H1 (cell line): Measurements from ENCODE around the gene MAGI1. TPM values are rescaled to one million over a fixed set of nuclear protein-coding genes. Genes with fewer than 3 reads are reported as not detected.

Experiments
- CTCF ChIA-PET: fragments of 300-600 bp; sonication (Branson Sonifier 250); formaldehyde crosslinking; loops from one replicate; lab custom pipeline; 2021; ENCODE audit not compliant: partially characterized antibody; lab: Charles Lee
- POLR2A ChIA-PET: fragments of 300-600 bp; sonication (Branson Sonifier 250); formaldehyde crosslinking; loops from one replicate; lab custom pipeline; 2021; ENCODE audit warnings: inconsistent platforms; ENCODE audit not compliant: partially characterized antibody; lab: Charles Lee
- DNase-seq, 2 experiments: peaks; one replicate each; pipeline versions ENCODE4 v3.0.0 to v3.0.0-alpha.2; 2010 to 2022; ENCODE audit warnings: low spot score in 2 of 2, low read depth in 1 of 2, mixed read lengths in 1 of 2
- FAIRE-seq: peaks from 2 replicates; lab custom pipeline; 2011; peaks lifted over from hg19 to GRCh38; lab: Jason Lieb, UNC
- H2AFZ ChIP-seq: 2 replicates; pipeline ENCODE4 v1.8.1; 2012; ENCODE audit warnings: low read length, inconsistent platforms
- H2AK5ac ChIP-seq: 2 replicates; pipeline ENCODE4 v1.6.1; 2013; ENCODE audit warnings: low read depth, low read length
- H2BK120ac ChIP-seq: replicated peaks from 2 replicates; pipeline ENCODE3; 2013; ENCODE audit warnings: low read depth, low read length, inconsistent platforms
- H2BK12ac ChIP-seq: 2 replicates; pipeline ENCODE4 v1.6.1; 2013; ENCODE audit warnings: low read depth, low read length
- H2BK15ac ChIP-seq: 2 replicates; pipeline ENCODE4 v1.6.1; 2013; ENCODE audit warnings: low read length
- H2BK20ac ChIP-seq: 2 replicates; pipeline ENCODE4 v1.6.1; 2013; ENCODE audit warnings: low read length
- H2BK5ac ChIP-seq: 2 replicates; pipeline ENCODE4 v1.6.1; 2013; ENCODE audit warnings: low read depth, low read length
- H3K14ac ChIP-seq: 2 replicates; pipeline ENCODE4 v1.6.1; 2013; ENCODE audit warnings: inconsistent platforms; ENCODE audit not compliant: insufficient read length
- H3K18ac ChIP-seq: 2 replicates; pipeline ENCODE4 v1.6.1; 2013; ENCODE audit warnings: low read length; ENCODE audit errors: extremely low read depth
- H3K23ac ChIP-seq: 2 replicates; pipeline ENCODE4 v1.6.1; 2013; ENCODE audit warnings: inconsistent platforms; ENCODE audit not compliant: insufficient read length
- H3K23me2 ChIP-seq: 2 replicates; pipeline ENCODE4 v1.6.1; 2013; ENCODE audit warnings: low read depth, low read length
- H3K27ac ChIP-seq: 2 replicates; pipeline ENCODE4 v1.6.1; 2011; ENCODE audit warnings: low read depth, low read length, inconsistent platforms
- H3K27me3 ChIP-seq, 4 experiments: replicated peaks in 1 of 4; 1 replicate in 1 of 4; 2 replicates in 3 of 4; pipeline versions ENCODE4 v1.6.1 to v1.8.1; 2011 to 2013; ENCODE audit warnings: low read length in 3 of 4, mild to moderate bottlenecking in 3 of 4, inconsistent platforms in 2 of 4, mixed read lengths in 2 of 4, moderate library complexity in 1 of 4; ENCODE audit not compliant: control insufficient read depth in 3 of 4, insufficient read depth in 3 of 4; ENCODE audit errors: extremely low read depth in 1 of 4
- H3K36me3 ChIP-seq, 4 experiments: 2 replicates each; pipeline versions ENCODE4 v1.6.1 to v1.8.1; 2011 to 2013; ENCODE audit warnings: mild to moderate bottlenecking in 4 of 4, low read length in 3 of 4, moderate library complexity in 2 of 4, control low read depth in 1 of 4, inconsistent platforms in 1 of 4; ENCODE audit not compliant: insufficient read depth in 4 of 4, control insufficient read depth in 2 of 4
- H3K4ac ChIP-seq: replicated peaks from 2 replicates; pipeline ENCODE3; 2013; ENCODE audit warnings: low read length, low read depth, mixed read lengths, inconsistent platforms; ENCODE audit not compliant: insufficient read length
- H3K4me1 ChIP-seq, 4 experiments: replicated peaks in 1 of 4; 1 replicate in 1 of 4; 2 replicates in 3 of 4; pipeline versions ENCODE4 v1.6.1 to v1.8.1; 2011 to 2013; ENCODE audit warnings: low read length in 3 of 4, inconsistent platforms in 2 of 4, mixed read lengths in 1 of 4; ENCODE audit not compliant: insufficient read depth in 4 of 4, control insufficient read depth in 3 of 4
- H3K4me2 ChIP-seq, 2 experiments: 2 replicates each; pipeline versions ENCODE4 v1.6.1 to v1.8.1; 2011 to 2013; ENCODE audit warnings: low read depth in 2 of 2, low read length in 2 of 2, control low read depth in 1 of 2, inconsistent platforms in 1 of 2, mild to moderate bottlenecking in 1 of 2; ENCODE audit not compliant: insufficient read depth in 1 of 2
- H3K4me3 ChIP-seq, 4 experiments: fragments of 200-600, 300-600 bp in 1 of 4; sonication (generic), shearing (Covaris generic), sonication (Bioruptor Twin) in 1 of 4; 2 replicates each; pipeline versions ENCODE4 v1.5.1 to v1.8.1; 2011 to 2016; ENCODE audit warnings: low read length in 4 of 4, low read depth in 3 of 4, control low read depth in 2 of 4, inconsistent platforms in 2 of 4, mild to moderate bottlenecking in 2 of 4, mixed read lengths in 1 of 4, moderate library complexity in 1 of 4; ENCODE audit not compliant: insufficient read depth in 2 of 4; ENCODE audit errors: extremely low read depth in 1 of 4
- H3K56ac ChIP-seq: replicated peaks from 2 replicates; pipeline ENCODE3; 2013; ENCODE audit warnings: low read depth, mild to moderate bottlenecking, mixed read lengths, low read length, inconsistent platforms; ENCODE audit not compliant: insufficient read length
- H3K79me1 ChIP-seq: 2 replicates; pipeline ENCODE4 v1.6.1; 2013; ENCODE audit warnings: low read depth, low read length, control low read depth
- H3K79me2 ChIP-seq, 2 experiments: 2 replicates each; pipeline versions ENCODE4 v1.6.1 to v1.8.1; 2012 to 2013; ENCODE audit warnings: low read length in 2 of 2, mild to moderate bottlenecking in 2 of 2, inconsistent platforms in 1 of 2; ENCODE audit not compliant: insufficient read depth in 2 of 2, control insufficient read depth in 1 of 2
- H3K9ac ChIP-seq, 4 experiments: replicated peaks in 1 of 4; 1 replicate in 1 of 4; 2 replicates in 3 of 4; pipeline versions ENCODE4 v1.6.1 to v1.8.1; 2011 to 2013; ENCODE audit warnings: low read depth in 3 of 4, low read length in 3 of 4, control low read depth in 2 of 4, mild to moderate bottlenecking in 2 of 4, moderate library complexity in 2 of 4, inconsistent platforms in 1 of 4; ENCODE audit errors: extremely low read depth in 1 of 4
- H3K9me3 ChIP-seq, 2 experiments: 2 replicates each; pipeline versions ENCODE4 v1.6.1 to v1.8.1; 2012 to 2013; ENCODE audit warnings: mild to moderate bottlenecking in 2 of 2, moderate library complexity in 2 of 2, control low read depth in 1 of 2, inconsistent platforms in 1 of 2, low read depth in 1 of 2, low read length in 1 of 2, mixed read lengths in 1 of 2; ENCODE audit not compliant: insufficient read depth in 2 of 2
- H4K20me1 ChIP-seq, 2 experiments: replicated peaks in 1 of 2; 2 replicates each; pipeline versions ENCODE3 to v1.8.1; 2011 to 2013; ENCODE audit warnings: inconsistent platforms in 2 of 2, low read length in 2 of 2, mild to moderate bottlenecking in 1 of 2; ENCODE audit not compliant: insufficient read depth in 2 of 2, control insufficient read depth in 1 of 2
- H4K5ac ChIP-seq: 2 replicates; pipeline ENCODE4 v1.6.1; 2013; ENCODE audit warnings: low read length, low read depth, mixed read lengths, inconsistent platforms; ENCODE audit not compliant: insufficient read length
- H4K8ac ChIP-seq: 2 replicates; pipeline ENCODE4 v1.8.0; 2013; ENCODE audit warnings: mild to moderate bottlenecking, moderate library complexity, low read length, inconsistent platforms; ENCODE audit not compliant: insufficient read depth; ENCODE audit errors: extremely low read depth
- H4K91ac ChIP-seq: replicated peaks from 2 replicates; pipeline ENCODE3; 2013; ENCODE audit warnings: low read length, mixed read lengths, inconsistent platforms; ENCODE audit not compliant: insufficient read length
- CHD1 ChIP-seq: IDR thresholded peaks from 2 replicates; pipeline ENCODE4 v1.6.1; 2012; ENCODE audit warnings: low read depth, low read length, improper control_type of control experiment
- JUND ChIP-seq: IDR thresholded peaks from 2 replicates; pipeline ENCODE4 v1.6.1; 2011; ENCODE audit warnings: mild to moderate bottlenecking, improper control_type of control experiment, low read length
- RBBP5 ChIP-seq: IDR thresholded peaks from 2 replicates; pipeline ENCODE4 v1.7.1; 2012; ENCODE audit warnings: low read depth, mild to moderate bottlenecking, inconsistent platforms, low read length, moderate library complexity, borderline replicate concordance
- polyA plus RNA-seq, 7 experiments: library from polyadenylated mRNA; depleted of rRNA in 3 of 7; stranded (reverse) in 5 of 7; unstranded in 2 of 7; fragments of >200 nt in 5 of 7; fragments of 200-250 nt in 2 of 7; gene quantifications; 1 replicate in 5 of 7; 2 replicates in 1 of 7; 4 replicates in 1 of 7; pipeline versions ENCODE4 v1.2.1 to v1.2.3, GENCODE V29; 2011 to 2013; ENCODE audit warnings: missing spikeins in 2 of 7, mixed read lengths in 2 of 7
- total RNA-seq: library from RNA; stranded (reverse); fragmentation: NEBNext Ultra II Directional; extraction: Animal tissue kit (Norgen Biotek cat#: 25700); gene quantifications from 2 replicates; pipeline ENCODE4 v1.2.1, GENCODE V29; 2021
- TF ChIP-seq, protein P1 (sequence below): IDR thresholded peaks from 2 replicates; pipeline ENCODE4 v1.6.1; 2012; ENCODE audit warnings: inconsistent platforms
- TF ChIP-seq, protein P2 (sequence below): IDR thresholded peaks from 2 replicates; pipeline ENCODE4 v1.6.1; 2011; ENCODE audit warnings: low read length, improper control_type of control experiment

The MAGI1 gene
- total and polyA plus RNA-seq, 2 of the 8 experiments (the other 6 are each of a cell fraction or from before 2014, with no cell fraction given): 19.8 to 78.0 TPM

DNA sequence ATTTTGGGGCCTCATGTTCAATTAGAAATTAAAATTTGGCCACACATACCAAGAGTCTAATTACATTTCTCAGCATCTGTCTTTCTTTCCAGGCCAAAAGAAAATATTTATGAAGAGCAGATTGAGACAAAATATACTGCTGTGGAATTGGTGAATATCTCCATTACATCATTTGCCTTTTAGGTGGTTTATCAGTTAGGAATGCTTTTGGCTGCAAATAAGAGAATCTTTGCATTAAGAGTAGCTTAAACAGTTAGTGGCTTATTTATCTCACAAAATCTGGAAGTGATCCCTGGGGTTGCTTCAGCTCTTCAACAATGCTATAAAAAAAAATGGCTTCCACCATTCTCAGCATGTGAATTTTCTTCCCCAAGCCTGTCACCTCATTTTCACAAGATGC, 308.7 kb downstream of the MAGI1 start:
- H2BK12ac ChIP-seq: no peak overlapping the region
- H4K5ac ChIP-seq: no peak overlapping the region
- no peak overlapping the region for H3K9ac ChIP-seq
- no peak overlapping the region for H2AK5ac ChIP-seq
- H2BK5ac ChIP-seq: no peak overlapping the region
- DNase-seq: no peak
- no peak overlapping the region for H4K91ac ChIP-seq
- ChIA-PET CTCF (interaction anchor here (0.6 to 0.9 kb wide), 2 partner anchors 34 to 134 kb away, joined by 3 read pairs; no protein-coding TSS in a partner anchor), POLR2A (no interaction called here)
- H2BK20ac ChIP-seq: no peak overlapping the region
- TF ChIP-seq, protein P1, sequence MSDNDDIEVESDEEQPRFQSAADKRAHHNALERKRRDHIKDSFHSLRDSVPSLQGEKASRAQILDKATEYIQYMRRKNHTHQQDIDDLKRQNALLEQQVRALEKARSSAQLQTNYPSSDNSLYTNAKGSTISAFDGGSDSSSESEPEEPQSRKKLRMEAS: no peak
- TF ChIP-seq CHD1 (no peak), JUND (no peak), RBBP5 (no peak)
- TF ChIP-seq, protein P2, sequence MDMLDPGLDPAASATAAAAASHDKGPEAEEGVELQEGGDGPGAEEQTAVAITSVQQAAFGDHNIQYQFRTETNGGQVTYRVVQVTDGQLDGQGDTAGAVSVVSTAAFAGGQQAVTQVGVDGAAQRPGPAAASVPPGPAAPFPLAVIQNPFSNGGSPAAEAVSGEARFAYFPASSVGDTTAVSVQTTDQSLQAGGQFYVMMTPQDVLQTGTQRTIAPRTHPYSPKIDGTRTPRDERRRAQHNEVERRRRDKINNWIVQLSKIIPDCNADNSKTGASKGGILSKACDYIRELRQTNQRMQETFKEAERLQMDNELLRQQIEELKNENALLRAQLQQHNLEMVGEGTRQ: no peak
- no peaks in the 10 kb centered on the region; the same call in 1 of the 2 replicates for H3K23me2 ChIP-seq
- H3K9me3 ChIP-seq: no peaks in the 10 kb centered on the region
- H3K4me3 ChIP-seq: no peak overlapping the region
- no peaks in the 10 kb centered on the region for H3K79me1 ChIP-seq
- H2BK120ac ChIP-seq: no peak overlapping the region
- H3K36me3 ChIP-seq: no peaks in the 10 kb centered on the region
- H3K79me2 ChIP-seq: peaks cover 0 to 5% of the 10 kb centered on the region in 2 experiments; a peak in 2 of 4 replicates
- peaks cover 0 to 15% (median 2%) of the 10 kb centered on the region in 4 experiments; a peak in 5 of 7 replicates for H3K4me1 ChIP-seq
- H3K4ac ChIP-seq: no peak overlapping the region
- no peak overlapping the region for H3K27ac ChIP-seq
- H2AFZ ChIP-seq: no peak overlapping the region
- H3K18ac ChIP-seq: no peak overlapping the region
- no peak overlapping the region for H3K23ac ChIP-seq
- H3K27me3 ChIP-seq: no peaks in the 10 kb centered on the region
- H3K14ac ChIP-seq: no peak overlapping the region
- H3K56ac ChIP-seq: no peak overlapping the region
- no peak overlapping the region for H4K8ac ChIP-seq
- no peak for FAIRE-seq
- H4K20me1 ChIP-seq: no peaks in the 10 kb centered on the region
- H2BK15ac ChIP-seq: no peak overlapping the region
- no peak overlapping the region for H3K4me2 ChIP-seq
